IPS-18a (cell line): ENCODE data around the gene ATP4A.

Experiments
- H3K27ac ChIP-seq: one replicate; pipeline ENCODE4 v1.5.1; 2013; ENCODE audit warnings: low read length
- H3K27me3 ChIP-seq: one replicate; pipeline ENCODE4 v1.6.1; 2013; ENCODE audit warnings: mild to moderate bottlenecking, low read length; ENCODE audit not compliant: control insufficient read depth, insufficient read depth
- H3K36me3 ChIP-seq: one replicate; pipeline ENCODE4 v1.6.1; 2013; ENCODE audit warnings: low read depth, low read length; ENCODE audit not compliant: control insufficient read depth
- H3K4me1 ChIP-seq: one replicate; pipeline ENCODE4 v1.6.1; 2013; ENCODE audit warnings: low read depth, low read length; ENCODE audit not compliant: control insufficient read depth
- H3K4me3 ChIP-seq: one replicate; pipeline ENCODE4 v1.5.1; 2013; ENCODE audit warnings: low read length
- H3K9ac ChIP-seq: one replicate; pipeline ENCODE4 v1.6.1; 2013; ENCODE audit warnings: mild to moderate bottlenecking, low read length, moderate library complexity
- H3K9me3 ChIP-seq: one replicate; pipeline ENCODE4 v1.6.1; 2013; ENCODE audit warnings: low read depth, low read length; ENCODE audit not compliant: control insufficient read depth

Gene ATP4A

GRCh38 chr19:35514282-35514809 lies 49.1 kb downstream of the ATP4A start:
- no peak overlapping the region for H3K27ac ChIP-seq
- H3K36me3 ChIP-seq, result no peaks in the 10 kb centered on the region
- H3K4me1 ChIP-seq, result peaks cover 6% of the 10 kb centered on the region
- H3K27me3 ChIP-seq, result peaks cover 12% of the 10 kb centered on the region
- no peak overlapping the region for H3K9ac ChIP-seq
- H3K4me3 ChIP-seq, result peak overlapping the region; percentile 46
- H3K9me3 ChIP-seq, result no peaks in the 10 kb centered on the region

GRCh38 chr19:35513628-35514281 lies 49.7 kb downstream of the ATP4A start, which contains the start of gene DMKN:
Gene DMKN, minus strand, starts transcription at chr19:35513649. Its CDS starts 174 bp downstream, at chr19:35513475.
- Histone ChIP-seq H3K36me3 (no peaks in the 10 kb centered on the region), H3K4me1 (peaks cover 6% of the 10 kb centered on the region), H3K4me3 (peak within 1 kb of the TSS; percentile 46), H3K27ac (no peak within 1 kb of the TSS), H3K9ac (no peak within 1 kb of the TSS), H3K9me3 (no peaks in the 10 kb centered on the region), H3K27me3 (peaks cover 12% of the 10 kb centered on the region)

GRCh38 chr19:35512831-35513627 lies 50.4 kb downstream of the ATP4A start:
- no peak overlapping the region for H3K9ac ChIP-seq
- no peaks in the 10 kb centered on the region for H3K9me3 ChIP-seq
- H3K4me1 ChIP-seq, result peaks cover 12% of the 10 kb centered on the region
- no peak overlapping the region for H3K27ac ChIP-seq
- peaks cover 5% of the 10 kb centered on the region for H3K36me3 ChIP-seq
- H3K27me3 ChIP-seq, result peaks cover 12% of the 10 kb centered on the region
- no peak overlapping the region for H3K4me3 ChIP-seq

- peaks cover 12% of the 10 kb centered on the region for H3K4me1 ChIP-seq
Observed at GRCh38 chr19:35511337-35511736, 52.1 kb downstream of the ATP4A start.

GRCh38 chr19:35510626-35510964 lies 52.9 kb downstream of the ATP4A start:
- no peak overlapping the region for H3K27ac ChIP-seq

More at GRCh38 chr19:35511337-35511736, 52.1 kb downstream of the ATP4A start:
- Histone ChIP-seq H3K9ac (no peak overlapping the region), H3K27ac (no peak overlapping the region), H3K9me3 (no peaks in the 10 kb centered on the region), H3K4me3 (no peak overlapping the region), H3K27me3 (peaks cover 12% of the 10 kb centered on the region), H3K36me3 (peaks cover 22% of the 10 kb centered on the region)

GRCh38 chr19:35509861-35510625 lies 53.4 kb downstream of the ATP4A start:
- peak overlapping the region; percentile 92 for H3K9ac ChIP-seq
- peak overlapping the region; percentile 71 for H3K4me3 ChIP-seq
- H3K9me3 ChIP-seq, result no peaks in the 10 kb centered on the region
- peak overlapping the region; percentile 91 for H3K27ac ChIP-seq
- peaks cover 12% of the 10 kb centered on the region for H3K27me3 ChIP-seq
- peaks cover 34% of the 10 kb centered on the region for H3K36me3 ChIP-seq
- peaks cover 12% of the 10 kb centered on the region for H3K4me1 ChIP-seq

More at GRCh38 chr19:35510626-35510964, 52.9 kb downstream of the ATP4A start:
- Histone ChIP-seq H3K36me3 (peaks cover 29% of the 10 kb centered on the region), H3K9ac (no peak overlapping the region), H3K4me3 (peak overlapping the region; percentile 71), H3K4me1 (peaks cover 12% of the 10 kb centered on the region), H3K27me3 (peaks cover 12% of the 10 kb centered on the region), H3K9me3 (no peaks in the 10 kb centered on the region)

GRCh38 chr19:35509018-35509652 lies 54.3 kb downstream of the ATP4A start:
- Histone ChIP-seq H3K36me3 (peaks cover 37% of the 10 kb centered on the region), H3K9me3 (no peaks in the 10 kb centered on the region), H3K9ac (peak overlapping the region; percentile 92), H3K4me3 (peak overlapping the region; percentile 71), H3K4me1 (peaks cover 12% of the 10 kb centered on the region), H3K27me3 (peaks cover 12% of the 10 kb centered on the region), H3K27ac (peak overlapping the region; percentile 91)

- Histone ChIP-seq H3K9ac (peak overlapping the region; percentile 92), H3K27me3 (peaks cover 12% of the 10 kb centered on the region), H3K36me3 (peaks cover 46% of the 10 kb centered on the region), H3K27ac (no peak overlapping the region), H3K9me3 (no peaks in the 10 kb centered on the region), H3K4me1 (peaks cover 7% of the 10 kb centered on the region), H3K4me3 (peak overlapping the region; percentile 71)
Observed at GRCh38 chr19:35508129-35508528, 55.3 kb downstream of the ATP4A start.

- H3K9ac ChIP-seq, result no peak overlapping the region
- peaks cover 50% of the 10 kb centered on the region for H3K36me3 ChIP-seq
- no peaks in the 10 kb centered on the region for H3K9me3 ChIP-seq
- H3K27ac ChIP-seq, result no peak overlapping the region
- H3K4me1 ChIP-seq, result peaks cover 7% of the 10 kb centered on the region
- H3K27me3 ChIP-seq, result peaks cover 12% of the 10 kb centered on the region
- no peak overlapping the region for H3K4me3 ChIP-seq
Observed at GRCh38 chr19:35507561-35507960, 55.9 kb downstream of the ATP4A start.

GRCh38 chr19:35506011-35506410 lies 57.4 kb downstream of the ATP4A start:
- Histone ChIP-seq H3K4me1 (peaks cover 7% of the 10 kb centered on the region), H3K36me3 (peaks cover 59% of the 10 kb centered on the region), H3K9me3 (no peaks in the 10 kb centered on the region), H3K27ac (no peak overlapping the region), H3K27me3 (peaks cover 4% of the 10 kb centered on the region), H3K4me3 (no peak overlapping the region), H3K9ac (no peak overlapping the region)

- H3K4me3 ChIP-seq, result no peak overlapping the region
- no peak overlapping the region for H3K27ac ChIP-seq
- H3K4me1 ChIP-seq, result no peaks in the 10 kb centered on the region
- H3K9ac ChIP-seq, result no peak overlapping the region
- H3K9me3 ChIP-seq, result no peaks in the 10 kb centered on the region
- no peaks in the 10 kb centered on the region for H3K27me3 ChIP-seq
- peaks cover 79% of the 10 kb centered on the region for H3K36me3 ChIP-seq
Observed at GRCh38 chr19:35502751-35503150, 60.7 kb downstream of the ATP4A start.
